Measurements from ENCODE around the gene CLASP1.
"Not testable (repeated sequence)": the region's sequence is repeated elsewhere in the genome, so short reads cannot be mapped to it uniquely, and the experiment has no call there.

CLASP1 gene

DNA sequence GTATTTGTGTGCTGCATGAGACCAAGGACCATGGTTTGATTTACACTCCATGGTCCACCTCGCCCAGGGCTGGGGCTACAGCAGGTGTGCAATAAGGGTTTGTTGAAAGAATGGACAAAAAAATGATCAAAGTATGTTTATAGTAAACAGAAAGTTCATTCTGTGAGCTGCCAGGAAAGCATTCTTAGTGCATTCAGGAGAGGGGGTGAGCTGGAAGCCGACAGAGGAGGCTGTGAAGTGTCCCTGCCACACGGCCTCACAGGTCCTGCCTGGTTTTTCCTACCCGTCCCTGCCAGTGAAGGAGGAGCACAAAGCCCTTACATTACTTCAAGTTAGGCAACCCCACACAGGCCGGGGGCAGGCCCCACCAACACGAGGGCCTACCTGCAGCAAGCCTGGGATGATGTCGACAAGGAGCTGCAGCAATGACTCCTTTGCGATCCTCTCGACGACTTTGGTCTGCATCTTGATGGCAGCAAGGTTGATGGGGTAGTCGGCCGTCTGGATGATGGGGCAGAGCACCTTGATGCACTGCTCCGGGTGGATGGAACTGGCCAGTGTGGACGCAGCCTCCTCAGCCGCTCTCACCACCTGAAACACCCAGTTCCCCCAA is 301.0 kb downstream of the CLASP1 start:
- FAIRE-seq, result no peak
- DNase-seq (ENCODE audit: insufficient read length, low spot score), result no peak
- no peak for TF ChIP-seq POLR2AphosphoS5 (IDR thresholded peaks at IDR 0.05; ENCODE audit: low read depth, low read length)
- no peak for TF ChIP-seq SPI1 (IDR thresholded peaks at IDR 0.05; ENCODE audit: low read depth, low read length)

GRCh38 chr2:121346859-121347258 is 302.4 kb downstream of the CLASP1 start:
- FAIRE-seq, result no peak
- DNase-seq (ENCODE audit: insufficient read length, low spot score), result no peak
- TF ChIP-seq POLR2A (IDR thresholded peaks at IDR 0.05; ENCODE audit: low read depth, low read length) (no peak), SPI1 (IDR thresholded peaks at IDR 0.05; ENCODE audit: low read depth, low read length) (no peak), PAX5 (IDR thresholded peaks at IDR 0.05; ENCODE audit: insufficient read depth, low read length, severe bottlenecking) (no peak), POLR2AphosphoS5 (IDR thresholded peaks at IDR 0.05; ENCODE audit: low read depth, low read length) (no peak), TAF1 (IDR thresholded peaks at IDR 0.05; ENCODE audit: low read depth, low read length) (no peak), POU2F2 (IDR thresholded peaks at IDR 0.05; ENCODE audit: low read depth, low read length) (no peak)

DNA sequence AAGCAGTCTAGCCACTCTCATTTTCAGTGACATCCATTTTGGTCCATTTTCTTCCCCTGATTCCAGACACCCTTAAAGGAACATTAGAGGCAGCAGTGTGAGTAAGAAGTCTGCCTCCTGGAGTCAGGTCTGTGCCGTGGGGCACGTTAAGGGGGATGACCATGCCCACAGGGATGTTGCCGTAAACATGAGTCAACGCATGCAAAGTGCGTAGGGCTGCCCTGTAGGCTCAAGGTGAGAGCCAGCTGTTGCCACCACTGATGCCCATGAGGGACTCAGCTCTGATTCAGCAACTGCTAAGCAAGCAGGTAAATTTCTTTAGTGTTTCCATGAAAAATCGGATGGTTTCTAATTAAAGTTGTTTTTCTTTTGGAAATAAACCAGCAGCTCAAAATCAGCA is 302.9 kb downstream of the CLASP1 start:
- FAIRE-seq (no peak), DNase-seq (ENCODE audit: insufficient read length, low spot score) (no peak)

DNA sequence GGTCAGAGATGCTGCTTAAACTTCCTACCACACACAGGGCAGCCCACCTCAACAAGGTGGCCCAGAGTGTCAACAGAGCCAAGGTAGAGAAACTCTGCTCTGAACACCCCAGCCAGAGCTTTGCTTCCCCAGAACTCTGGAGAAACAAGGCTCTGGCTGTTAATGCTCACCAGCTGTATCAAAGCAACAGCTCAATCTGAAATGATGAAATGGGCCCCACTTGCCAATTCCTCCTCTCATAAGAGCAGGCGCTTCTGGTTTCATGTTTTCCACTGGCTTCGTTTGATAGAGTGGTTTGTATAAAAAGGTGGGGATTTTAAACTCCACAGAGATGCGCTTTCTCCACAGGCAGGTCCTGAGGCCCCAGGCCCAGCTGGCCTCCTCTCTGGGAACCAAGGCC is 303.4 kb downstream of the CLASP1 start:
- DNase-seq (ENCODE audit: insufficient read length, low spot score) (no peak), FAIRE-seq (no peak)
- no peak for TF ChIP-seq POLR2AphosphoS5 (IDR thresholded peaks at IDR 0.05; ENCODE audit: low read depth, low read length)
- TF ChIP-seq TAF1 (IDR thresholded peaks at IDR 0.05; ENCODE audit: low read depth, low read length), result no peak
- TF ChIP-seq POLR2A (IDR thresholded peaks at IDR 0.05; ENCODE audit: low read depth, low read length), result no peak
- no peak for TF ChIP-seq SPI1 (IDR thresholded peaks at IDR 0.05; ENCODE audit: low read depth, low read length)
- no peak for TF ChIP-seq POU2F2 (IDR thresholded peaks at IDR 0.05; ENCODE audit: low read depth, low read length)
- no peak for TF ChIP-seq PAX5 (IDR thresholded peaks at IDR 0.05; ENCODE audit: insufficient read depth, low read length, severe bottlenecking)

More for the DNA sequence above, 302.9 kb downstream of the CLASP1 start:
- TF ChIP-seq SPI1 (IDR thresholded peaks at IDR 0.05; ENCODE audit: low read depth, low read length) (no peak), POLR2A (IDR thresholded peaks at IDR 0.05; ENCODE audit: low read depth, low read length) (no peak), PAX5 (IDR thresholded peaks at IDR 0.05; ENCODE audit: insufficient read depth, low read length, severe bottlenecking) (no peak), POU2F2 (IDR thresholded peaks at IDR 0.05; ENCODE audit: low read depth, low read length) (no peak), TAF1 (IDR thresholded peaks at IDR 0.05; ENCODE audit: low read depth, low read length) (no peak), POLR2AphosphoS5 (IDR thresholded peaks at IDR 0.05; ENCODE audit: low read depth, low read length) (no peak)

GRCh38 chr2:121345101-121345500 is 304.2 kb downstream of the CLASP1 start:
- TF ChIP-seq POLR2AphosphoS5 (IDR thresholded peaks at IDR 0.05; ENCODE audit: low read depth, low read length) (no peak), POLR2A (IDR thresholded peaks at IDR 0.05; ENCODE audit: low read depth, low read length) (no peak), PAX5 (IDR thresholded peaks at IDR 0.05; ENCODE audit: insufficient read depth, low read length, severe bottlenecking) (no peak), SPI1 (IDR thresholded peaks at IDR 0.05; ENCODE audit: low read depth, low read length) (no peak), TAF1 (IDR thresholded peaks at IDR 0.05; ENCODE audit: low read depth, low read length) (no peak), POU2F2 (IDR thresholded peaks at IDR 0.05; ENCODE audit: low read depth, low read length) (no peak)
- FAIRE-seq (no peak), DNase-seq (ENCODE audit: insufficient read length, low spot score) (no peak)

DNA sequence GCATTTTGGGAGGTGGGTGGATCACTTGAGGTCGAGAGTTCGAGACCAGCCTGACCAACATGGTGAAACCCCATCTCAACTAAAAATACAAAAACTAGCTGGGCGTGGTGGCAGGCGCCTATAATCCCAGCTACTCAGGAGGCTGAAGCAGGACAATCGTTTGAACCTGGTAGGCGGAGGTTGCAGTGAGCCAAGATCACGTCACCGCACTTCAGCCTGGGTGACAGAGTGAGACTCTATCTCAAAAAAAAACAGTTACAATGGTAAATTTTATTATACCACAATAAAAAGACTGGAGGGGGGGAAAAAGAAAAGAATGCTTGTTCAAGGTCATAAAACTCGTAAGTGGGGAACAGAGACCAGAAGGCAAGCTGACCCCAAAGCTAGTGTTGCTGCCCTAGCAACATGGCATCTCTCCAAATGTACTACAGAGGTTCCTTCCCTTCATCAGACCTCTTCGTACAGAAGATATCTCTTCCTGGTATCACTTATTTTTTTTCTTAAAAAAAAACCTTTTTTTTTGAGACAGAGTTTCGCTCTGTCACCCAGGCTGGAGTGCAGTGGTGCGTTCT is 305.3 kb downstream of the CLASP1 start:
- not testable (repeated sequence) for DNase-seq (ENCODE audit: insufficient read length, low spot score); FAIRE-seq

- no peak for DNase-seq (ENCODE audit: insufficient read length, low spot score)
- FAIRE-seq, result no peak
- TF ChIP-seq TAF1 (IDR thresholded peaks at IDR 0.05; ENCODE audit: low read depth, low read length), result no peak
- TF ChIP-seq SPI1 (IDR thresholded peaks at IDR 0.05; ENCODE audit: low read depth, low read length), result no peak
- no peak for TF ChIP-seq POU2F2 (IDR thresholded peaks at IDR 0.05; ENCODE audit: low read depth, low read length)
- TF ChIP-seq POLR2A (IDR thresholded peaks at IDR 0.05; ENCODE audit: low read depth, low read length), result no peak
- no peak for TF ChIP-seq PAX5 (IDR thresholded peaks at IDR 0.05; ENCODE audit: insufficient read depth, low read length, severe bottlenecking)
- TF ChIP-seq POLR2AphosphoS5 (IDR thresholded peaks at IDR 0.05; ENCODE audit: low read depth, low read length), result no peak
These were observed 306.1 kb downstream of the CLASP1 start for GRCh38 chr2:121343191-121343590.

- no peak for DNase-seq (ENCODE audit: insufficient read length, low spot score)
- TF ChIP-seq POLR2AphosphoS5 (IDR thresholded peaks at IDR 0.05; ENCODE audit: low read depth, low read length), result no peak
- TF ChIP-seq POLR2A (IDR thresholded peaks at IDR 0.05; ENCODE audit: low read depth, low read length), result no peak
- TF ChIP-seq SPI1 (IDR thresholded peaks at IDR 0.05; ENCODE audit: low read depth, low read length), result no peak
- no peak for TF ChIP-seq TAF1 (IDR thresholded peaks at IDR 0.05; ENCODE audit: low read depth, low read length)
- no peak for TF ChIP-seq PAX5 (IDR thresholded peaks at IDR 0.05; ENCODE audit: insufficient read depth, low read length, severe bottlenecking)
- TF ChIP-seq POU2F2 (IDR thresholded peaks at IDR 0.05; ENCODE audit: low read depth, low read length), result no peak
- no peak for FAIRE-seq
These were observed 306.5 kb downstream of the CLASP1 start for GRCh38 chr2:121342751-121343150.

DNA sequence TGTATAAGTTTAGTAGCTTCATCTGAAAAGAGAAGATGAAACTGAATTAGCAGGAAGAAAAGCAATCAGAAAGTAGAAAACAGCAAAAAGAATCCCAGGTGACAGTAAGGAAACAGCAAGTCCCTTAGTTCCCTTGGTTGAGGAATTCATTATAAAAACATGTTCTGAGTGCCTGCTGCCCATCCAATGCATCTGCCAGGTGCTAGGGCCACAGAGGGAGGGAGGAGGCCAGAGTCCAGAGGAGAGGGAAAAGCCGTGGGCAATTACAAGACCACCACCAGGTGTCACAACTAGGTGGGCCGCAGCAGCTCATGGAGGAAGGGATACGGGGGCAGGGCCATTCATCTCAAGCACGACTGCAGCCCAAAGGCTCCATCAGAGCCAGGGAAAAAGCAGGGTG is 308.3 kb downstream of the CLASP1 start:
- TF ChIP-seq POLR2AphosphoS5 (IDR thresholded peaks at IDR 0.05; ENCODE audit: low read depth, low read length) (no peak), TAF1 (IDR thresholded peaks at IDR 0.05; ENCODE audit: low read depth, low read length) (no peak), SPI1 (IDR thresholded peaks at IDR 0.05; ENCODE audit: low read depth, low read length) (no peak), PAX5 (IDR thresholded peaks at IDR 0.05; ENCODE audit: insufficient read depth, low read length, severe bottlenecking) (no peak), POLR2A (IDR thresholded peaks at IDR 0.05; ENCODE audit: low read depth, low read length) (no peak)
- FAIRE-seq, result no peak
- no peak for DNase-seq (ENCODE audit: insufficient read length, low spot score)

DNA sequence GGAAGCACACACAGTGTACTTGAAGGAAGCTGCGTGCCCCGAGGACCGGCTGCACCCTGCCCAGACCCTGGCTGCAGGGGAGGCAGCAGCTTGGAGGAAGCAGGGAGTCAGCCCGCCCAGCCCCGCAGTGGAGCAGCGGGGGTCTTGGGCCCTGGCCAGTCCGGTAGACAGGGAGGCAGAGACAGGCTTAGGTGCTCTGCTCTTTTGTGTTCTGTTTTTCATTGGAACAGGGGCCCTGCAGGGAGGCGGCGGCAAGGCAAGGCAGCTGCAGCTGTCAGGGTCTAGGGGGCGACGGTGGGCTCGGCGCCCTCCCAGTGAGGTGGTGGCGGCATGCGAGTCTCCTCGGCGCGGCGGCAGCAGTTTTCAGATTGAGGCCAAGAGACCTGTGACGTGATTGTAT is 311.0 kb downstream of the CLASP1 start:
- no peak for FAIRE-seq
- no peak for DNase-seq (ENCODE audit: insufficient read length, low spot score)
- no peak for TF ChIP-seq SPI1 (IDR thresholded peaks at IDR 0.05; ENCODE audit: low read depth, low read length)
- no peak for TF ChIP-seq POLR2A (IDR thresholded peaks at IDR 0.05; ENCODE audit: low read depth, low read length)
- TF ChIP-seq POU2F2 (IDR thresholded peaks at IDR 0.05; ENCODE audit: low read depth, low read length), result no peak
- TF ChIP-seq POLR2AphosphoS5 (IDR thresholded peaks at IDR 0.05; ENCODE audit: low read depth, low read length), result peak; percentile 33; the same call in 1 of the 2 replicates

Data from GM12891 (cell line).